NCI-H510A treated with DMSO at 0.1 percent for 48 hours (cell line): ENCODE results near the gene FGGY.

ENCODE experiments used
- DNase-seq: peaks from one replicate; lab custom pipeline; 2025; lab: John Stamatoyannopoulos, UW

FGGY gene

GRCh38 chr1:59678493-59679228 is 381.8 kb downstream of the FGGY start:
- no peak for DNase-seq

- DNase-seq: no peak
Measured at GRCh38 chr1:59680044-59680443, 383.1 kb downstream of the FGGY start.

GRCh38 chr1:59682396-59683080 is 385.6 kb downstream of the FGGY start:
- DNase-seq: no peak

- no peak for DNase-seq
Measured at GRCh38 chr1:59683197-59683596, 386.3 kb downstream of the FGGY start.

- DNase-seq: no peak
Measured at GRCh38 chr1:59684698-59685097, 387.8 kb downstream of the FGGY start.

GRCh38 chr1:59685101-59685500 is 388.2 kb downstream of the FGGY start:
- DNase-seq: no peak

GRCh38 chr1:59685666-59686065 is 388.8 kb downstream of the FGGY start:
- DNase-seq: peak; percentile 75

GRCh38 chr1:59686170-59686569 is 389.3 kb downstream of the FGGY start:
- DNase-seq: peak; percentile 96

- DNase-seq: peak; percentile 75
Measured at GRCh38 chr1:59686574-59686973, 389.7 kb downstream of the FGGY start.

- peak; percentile 77 for DNase-seq
Measured at GRCh38 chr1:59687081-59687480, 390.2 kb downstream of the FGGY start.

- DNase-seq: peak; percentile 43
Measured at GRCh38 chr1:59688976-59689375, 392.1 kb downstream of the FGGY start.

- peak; percentile 87 for DNase-seq
Measured at GRCh38 chr1:59689730-59690129, 392.8 kb downstream of the FGGY start.

- peak; percentile 85 for DNase-seq
Measured at GRCh38 chr1:59690171-59690930, 393.5 kb downstream of the FGGY start.

- DNase-seq: peak; percentile 50
Measured at GRCh38 chr1:59691261-59691660, 394.4 kb downstream of the FGGY start.

- DNase-seq: peak; percentile 93
Measured at GRCh38 chr1:59692591-59692990, 395.7 kb downstream of the FGGY start.

- DNase-seq: no peak
Measured at GRCh38 chr1:59693406-59693805, 396.5 kb downstream of the FGGY start.

- DNase-seq: no peak
Measured at GRCh38 chr1:59695252-59695651, 398.4 kb downstream of the FGGY start.

- no peak for DNase-seq
Measured at GRCh38 chr1:59696421-59697115, 399.7 kb downstream of the FGGY start.

GRCh38 chr1:59697150-59697800 is 400.4 kb downstream of the FGGY start:
- no peak for DNase-seq

GRCh38 chr1:59698386-59698785 is 401.5 kb downstream of the FGGY start:
- no peak for DNase-seq

- peak; percentile 80 for DNase-seq
Measured at GRCh38 chr1:59699227-59699847, 402.4 kb downstream of the FGGY start.
